ENCODE measurements around the gene MEGF11.

The MEGF11 gene

DNA sequence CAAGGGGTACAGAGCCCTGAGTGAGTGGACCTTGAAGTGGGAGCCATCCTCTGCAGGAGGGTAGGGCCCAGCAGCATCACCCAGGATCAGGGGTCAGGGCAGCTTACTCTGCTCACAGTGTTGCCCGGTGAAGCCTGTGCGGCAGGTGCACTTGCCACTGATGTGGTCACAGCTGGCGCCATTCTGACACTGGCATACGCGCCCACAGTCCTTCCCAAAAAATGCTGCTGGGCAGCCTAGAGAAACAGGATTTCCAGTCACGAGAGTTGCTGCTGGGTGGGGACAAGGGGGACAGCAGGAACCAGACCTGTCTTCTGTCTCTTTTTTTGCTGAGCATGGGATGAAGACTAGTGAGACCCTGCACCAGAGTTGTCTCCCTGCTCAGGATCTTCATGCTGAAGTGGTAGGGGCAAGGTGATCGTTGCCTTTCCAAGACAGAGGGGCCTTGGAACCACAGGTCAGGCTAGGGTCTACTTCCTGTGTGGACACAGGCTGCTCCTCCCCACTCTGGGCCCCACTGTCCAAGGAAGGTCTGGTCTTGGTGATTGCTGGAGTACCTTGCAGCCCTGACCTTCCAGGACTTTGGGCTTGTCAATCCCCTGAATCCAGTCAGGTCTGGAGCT, 337.4 kb downstream of the MEGF11 start:
- no peak for DNase-seq (ENCODE audit: low read depth)
- H3K4me3 ChIP-seq (ENCODE audit: low read length): no peak overlapping the region
- TF ChIP-seq, protein P1, sequence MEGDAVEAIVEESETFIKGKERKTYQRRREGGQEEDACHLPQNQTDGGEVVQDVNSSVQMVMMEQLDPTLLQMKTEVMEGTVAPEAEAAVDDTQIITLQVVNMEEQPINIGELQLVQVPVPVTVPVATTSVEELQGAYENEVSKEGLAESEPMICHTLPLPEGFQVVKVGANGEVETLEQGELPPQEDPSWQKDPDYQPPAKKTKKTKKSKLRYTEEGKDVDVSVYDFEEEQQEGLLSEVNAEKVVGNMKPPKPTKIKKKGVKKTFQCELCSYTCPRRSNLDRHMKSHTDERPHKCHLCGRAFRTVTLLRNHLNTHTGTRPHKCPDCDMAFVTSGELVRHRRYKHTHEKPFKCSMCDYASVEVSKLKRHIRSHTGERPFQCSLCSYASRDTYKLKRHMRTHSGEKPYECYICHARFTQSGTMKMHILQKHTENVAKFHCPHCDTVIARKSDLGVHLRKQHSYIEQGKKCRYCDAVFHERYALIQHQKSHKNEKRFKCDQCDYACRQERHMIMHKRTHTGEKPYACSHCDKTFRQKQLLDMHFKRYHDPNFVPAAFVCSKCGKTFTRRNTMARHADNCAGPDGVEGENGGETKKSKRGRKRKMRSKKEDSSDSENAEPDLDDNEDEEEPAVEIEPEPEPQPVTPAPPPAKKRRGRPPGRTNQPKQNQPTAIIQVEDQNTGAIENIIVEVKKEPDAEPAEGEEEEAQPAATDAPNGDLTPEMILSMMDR (conservative IDR thresholded peaks at IDR 0.05; ENCODE audit: low read length): no peak

DNA sequence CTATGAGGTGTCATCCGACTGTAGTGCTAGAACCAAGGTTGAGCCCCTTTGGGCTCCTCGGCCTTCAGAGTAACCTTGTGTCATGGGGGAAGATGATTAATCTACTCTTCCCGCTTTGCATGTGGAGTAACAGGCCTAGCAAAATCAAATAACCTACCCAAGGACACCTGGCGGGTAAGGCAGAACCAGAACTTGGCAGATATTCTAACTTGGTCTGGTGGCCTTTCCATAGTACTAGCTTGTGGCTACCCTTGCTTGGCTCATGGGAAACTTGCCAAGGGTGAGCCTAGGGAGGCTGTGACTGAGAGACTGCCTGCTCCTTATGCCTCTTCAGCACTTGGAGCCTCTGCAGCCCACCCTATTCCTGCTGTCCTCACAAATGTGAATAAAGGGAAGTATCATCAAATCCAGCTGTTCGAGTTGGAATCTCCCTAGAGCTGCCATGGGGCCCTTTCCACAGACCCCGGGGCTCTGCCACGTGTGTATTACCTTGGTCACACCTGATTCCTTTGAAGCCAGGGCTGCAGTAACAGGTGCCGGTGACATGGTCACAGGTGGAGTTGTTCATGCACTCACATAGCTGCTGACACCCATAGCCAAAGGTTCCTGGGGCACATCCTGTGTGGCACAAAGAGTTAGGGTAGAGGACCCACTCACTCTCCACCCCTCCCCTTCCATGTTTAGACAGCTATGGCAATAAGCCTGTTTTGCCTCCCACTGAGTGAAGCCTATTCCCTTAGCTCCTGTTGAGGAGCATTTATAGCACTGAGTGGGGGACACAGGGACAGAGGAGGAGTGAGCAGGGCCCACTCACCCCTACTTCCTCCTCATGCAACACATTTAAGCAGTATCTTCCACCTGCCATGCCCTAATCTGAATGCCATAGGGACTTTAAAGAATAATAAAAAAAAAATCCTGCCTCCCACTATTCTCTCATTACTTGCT, 338.3 kb downstream of the MEGF11 start:
- H3K4me3 ChIP-seq (ENCODE audit: low read length): no peak overlapping the region
- TF ChIP-seq, protein P1 (conservative IDR thresholded peaks at IDR 0.05; ENCODE audit: low read length): no peak
- no peak for DNase-seq (ENCODE audit: low read depth)

DNA sequence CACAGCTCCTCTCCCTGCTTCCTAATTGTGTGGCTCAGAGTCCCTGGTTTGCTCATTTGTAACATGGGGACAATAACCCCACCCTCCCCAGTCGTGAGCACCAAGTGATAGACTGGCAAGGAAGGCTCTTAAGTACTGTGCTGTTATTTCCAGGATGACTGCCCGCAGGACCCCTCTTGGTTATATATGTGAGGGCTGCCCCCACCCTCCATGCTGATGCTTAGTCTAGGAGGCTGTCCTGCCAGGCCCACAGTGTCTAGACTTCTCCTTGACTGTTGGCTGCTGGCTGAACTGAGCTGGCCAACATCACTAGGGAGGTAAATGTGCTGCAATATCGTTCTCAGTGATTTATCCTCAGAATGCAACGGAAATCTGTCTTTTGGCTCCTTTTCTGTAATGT, 339.2 kb downstream of the MEGF11 start:
- no peak overlapping the region for H3K4me3 ChIP-seq (ENCODE audit: low read length)
- no peak for DNase-seq (ENCODE audit: low read depth)
- TF ChIP-seq, protein P1 (conservative IDR thresholded peaks at IDR 0.05; ENCODE audit: low read length): no peak

DNA sequence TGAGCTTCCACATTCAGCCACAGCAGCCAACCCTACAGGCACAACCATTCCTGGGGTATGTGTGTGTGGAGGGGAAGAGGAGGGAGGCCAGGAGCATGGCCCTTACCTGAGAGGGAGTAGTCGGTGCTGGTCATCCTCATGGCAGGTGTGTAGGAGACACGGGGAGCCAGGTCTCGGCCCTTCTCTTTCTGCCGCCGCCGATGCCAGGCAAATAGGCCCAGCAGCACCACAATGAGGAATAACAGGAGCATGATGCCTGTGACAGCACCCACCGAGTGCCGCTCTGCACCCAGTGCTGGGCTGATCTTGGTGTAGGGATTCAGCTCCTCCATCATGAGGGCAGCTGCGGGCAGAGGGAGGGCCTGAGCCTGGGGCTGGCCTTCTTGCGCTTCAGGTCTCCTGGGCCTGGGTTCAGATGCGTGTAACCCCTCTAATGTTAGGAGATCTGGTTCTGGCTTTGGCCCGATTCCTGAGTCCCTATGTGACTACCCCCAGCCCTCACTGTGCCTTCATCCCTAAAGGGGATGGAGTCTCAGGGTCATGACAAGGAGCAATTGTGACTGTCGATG, 339.8 kb downstream of the MEGF11 start:
- no peak for DNase-seq (ENCODE audit: low read depth)
- no peak overlapping the region for H3K4me3 ChIP-seq (ENCODE audit: low read length)
- TF ChIP-seq, protein P1 (conservative IDR thresholded peaks at IDR 0.05; ENCODE audit: low read length): no peak

DNA sequence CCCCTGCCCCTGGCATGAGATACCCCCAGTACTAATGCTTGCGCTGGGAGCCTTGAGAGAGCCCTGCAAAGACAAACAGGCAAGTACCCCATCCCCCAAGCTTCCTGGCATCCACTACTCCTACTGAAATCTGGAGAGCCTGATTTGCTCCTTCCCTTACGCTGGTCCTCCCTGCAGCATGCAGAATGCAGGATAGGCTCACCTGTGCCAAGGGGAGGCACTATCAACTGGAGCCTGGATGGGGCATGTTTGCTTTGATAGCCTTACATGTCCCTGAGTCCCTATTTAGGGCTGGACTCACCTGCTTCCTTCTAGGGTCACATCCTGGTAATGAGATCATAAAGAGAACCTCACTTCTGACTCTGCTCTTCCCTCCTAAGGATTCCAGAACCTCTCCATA, 341.3 kb downstream of the MEGF11 start:
- TF ChIP-seq, protein P1 (conservative IDR thresholded peaks at IDR 0.05; ENCODE audit: low read length): no peak

DNA sequence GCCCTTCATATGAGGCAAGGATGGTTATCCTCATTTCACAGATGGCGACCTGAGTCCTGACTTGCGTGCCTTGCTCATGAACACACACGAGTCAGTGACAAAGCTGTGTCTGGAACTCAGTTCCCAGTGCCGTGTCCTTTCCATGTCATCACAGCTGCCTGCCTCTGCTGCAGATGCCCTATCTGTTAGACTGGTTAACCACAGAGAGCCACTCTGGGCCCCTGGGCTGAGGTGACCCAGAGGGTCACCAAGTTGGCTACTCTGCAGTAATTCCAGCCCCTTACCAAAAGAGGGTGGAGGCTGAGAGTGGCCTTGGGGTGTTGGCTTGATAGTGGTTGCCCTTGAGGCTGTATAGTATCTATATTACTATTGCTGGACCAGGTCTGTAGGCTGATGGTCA, 343.2 kb downstream of the MEGF11 start:
- H3K4me3 ChIP-seq (ENCODE audit: low read length): no peak overlapping the region
- TF ChIP-seq, protein P1 (conservative IDR thresholded peaks at IDR 0.05; ENCODE audit: low read length): no peak
- no peak for DNase-seq (ENCODE audit: low read depth)

More for the DNA sequence above, 341.3 kb downstream of the MEGF11 start:
- no peak for DNase-seq (ENCODE audit: low read depth)
- no peak overlapping the region for H3K4me3 ChIP-seq (ENCODE audit: low read length)

Measured in AG10803 (cell line).